B cell (primary cell): Measurements from ENCODE around the gene ARAP2.

Experiments used
- EZH2 ChIP-seq: IDR thresholded peaks from 2 replicates; pipeline ENCODE4 v1.6.1; 2012; ENCODE audit warnings: borderline replicate concordance, low read depth, mild to moderate bottlenecking, moderate library complexity, low read length; ENCODE audit not compliant: insufficient read depth, poor library complexity, severe bottlenecking
- TF ChIP-seq, protein P1 (sequence below): fragments of 200-600 bp; IDR thresholded peaks from one replicate; pipeline ENCODE4 v1.8.0; 2022; ENCODE audit warnings: antibody characterized with exemption, mild to moderate bottlenecking

- TF ChIP-seq, protein P1, sequence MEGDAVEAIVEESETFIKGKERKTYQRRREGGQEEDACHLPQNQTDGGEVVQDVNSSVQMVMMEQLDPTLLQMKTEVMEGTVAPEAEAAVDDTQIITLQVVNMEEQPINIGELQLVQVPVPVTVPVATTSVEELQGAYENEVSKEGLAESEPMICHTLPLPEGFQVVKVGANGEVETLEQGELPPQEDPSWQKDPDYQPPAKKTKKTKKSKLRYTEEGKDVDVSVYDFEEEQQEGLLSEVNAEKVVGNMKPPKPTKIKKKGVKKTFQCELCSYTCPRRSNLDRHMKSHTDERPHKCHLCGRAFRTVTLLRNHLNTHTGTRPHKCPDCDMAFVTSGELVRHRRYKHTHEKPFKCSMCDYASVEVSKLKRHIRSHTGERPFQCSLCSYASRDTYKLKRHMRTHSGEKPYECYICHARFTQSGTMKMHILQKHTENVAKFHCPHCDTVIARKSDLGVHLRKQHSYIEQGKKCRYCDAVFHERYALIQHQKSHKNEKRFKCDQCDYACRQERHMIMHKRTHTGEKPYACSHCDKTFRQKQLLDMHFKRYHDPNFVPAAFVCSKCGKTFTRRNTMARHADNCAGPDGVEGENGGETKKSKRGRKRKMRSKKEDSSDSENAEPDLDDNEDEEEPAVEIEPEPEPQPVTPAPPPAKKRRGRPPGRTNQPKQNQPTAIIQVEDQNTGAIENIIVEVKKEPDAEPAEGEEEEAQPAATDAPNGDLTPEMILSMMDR = no peak
- TF ChIP-seq EZH2 = no peak
Measured at GRCh38 chr4:36152735-36153134, 91.6 kb downstream of the ARAP2 start.
